ENCODE data around the gene NUDT8.
"Not testable (repeated sequence)": the region's sequence is repeated elsewhere in the genome, so short reads cannot be mapped to it uniquely, and the experiment has no call there.

Gene NUDT8

GRCh38 chr11:67627812-67628624 lies 1.7 kb downstream of the NUDT8 start:
- DNase-seq (ENCODE audit: low read depth) = no peak

- no peak for DNase-seq (ENCODE audit: low read depth)
Measured at GRCh38 chr11:67627441-67627811, 2.3 kb downstream of the NUDT8 start.

GRCh38 chr11:67626970-67627369 lies 2.8 kb downstream of the NUDT8 start:
- no peak for DNase-seq (ENCODE audit: low read depth)

GRCh38 chr11:67626131-67626833 lies 3.5 kb downstream of the NUDT8 start:
- DNase-seq (ENCODE audit: low read depth) = not testable (repeated sequence)

- not testable (repeated sequence) for DNase-seq (ENCODE audit: low read depth)
Measured at GRCh38 chr11:67623795-67624194, 5.9 kb downstream of the NUDT8 start.

- not testable (repeated sequence) for DNase-seq (ENCODE audit: low read depth)
Measured at GRCh38 chr11:67622905-67623304, 6.8 kb downstream of the NUDT8 start.

- not testable (repeated sequence) for DNase-seq (ENCODE audit: low read depth)
Measured at GRCh38 chr11:67621928-67622327, 7.8 kb downstream of the NUDT8 start.

GRCh38 chr11:67620621-67621020 lies 9.1 kb downstream of the NUDT8 start:
- not testable (repeated sequence) for DNase-seq (ENCODE audit: low read depth)

GRCh38 chr11:67619683-67620618 lies 9.8 kb downstream of the NUDT8 start:
- not testable (repeated sequence) for DNase-seq (ENCODE audit: low read depth)

- DNase-seq (ENCODE audit: low read depth) = not testable (repeated sequence)
Measured at GRCh38 chr11:67618901-67619659, 10.7 kb downstream of the NUDT8 start.

GRCh38 chr11:67617243-67617953 lies 12.3 kb downstream of the NUDT8 start:
- no peak for DNase-seq (ENCODE audit: low read depth)

GRCh38 chr11:67616431-67617242 lies 13.1 kb downstream of the NUDT8 start:
- DNase-seq (ENCODE audit: low read depth) = no peak

- no peak for DNase-seq (ENCODE audit: low read depth)
Measured at GRCh38 chr11:67615728-67616430, 13.9 kb downstream of the NUDT8 start.

GRCh38 chr11:67614730-67615714 lies 14.7 kb downstream of the NUDT8 start:
- no peak for DNase-seq (ENCODE audit: low read depth)

GRCh38 chr11:67613960-67614715 lies 15.6 kb downstream of the NUDT8 start:
- DNase-seq (ENCODE audit: low read depth) = no peak

- DNase-seq (ENCODE audit: low read depth) = no peak
Measured at GRCh38 chr11:67613313-67613959, 16.3 kb downstream of the NUDT8 start.

GRCh38 chr11:67612751-67613150 lies 17.0 kb downstream of the NUDT8 start:
- DNase-seq (ENCODE audit: low read depth) = no peak

Measured in HS-5 (cell line).